Right cardiac atrium (tissue), 5 donors: Measurements from ENCODE around the gene SLIT1. TPM values are rescaled to one million over a fixed set of nuclear protein-coding genes. Genes with fewer than 3 reads are reported as not detected.

Experiments used
- ATAC-seq, 2 donors: fragments of 200-7000 bp; cut with Tn5 transposase; one replicate each; pipeline versions ENCODE4 v1.8.0 to v1.9.1; 2020; ENCODE audit warnings: moderate library complexity in 2 of 2, mild to moderate bottlenecking in 1 of 2
- DNase-seq, 3 donors: peaks; one replicate each; pipeline ENCODE4 v3.0.0-alpha.2; 2020
- H3K27ac ChIP-seq: one replicate; pipeline ENCODE4 v1.5.1; 2013; ENCODE audit warnings: mild to moderate bottlenecking, low read length, control low read depth, moderate library complexity
- H3K27me3 ChIP-seq: one replicate; pipeline ENCODE4 v1.6.1; 2013; ENCODE audit not compliant: control insufficient read depth, insufficient read depth
- H3K4me1 ChIP-seq: one replicate; pipeline ENCODE4 v1.6.1; 2013; ENCODE audit warnings: low read length; ENCODE audit not compliant: control insufficient read depth, insufficient read depth
- H3K4me3 ChIP-seq: one replicate; pipeline ENCODE4 v1.5.1; 2013; ENCODE audit warnings: low read length, control low read depth
- H3K9me3 ChIP-seq: one replicate; pipeline ENCODE4 v1.6.1; 2013; ENCODE audit warnings: low read length; ENCODE audit not compliant: control insufficient read depth
- WGBS: extraction: QIAGEN DNeasy Blood & Tissue Kit; methylation state at CpG from one replicate; pipeline ENCODE4 v1.1.7; 2013; 5-methylcytosine and 5-hydroxymethylcytosine counted together
- intact Hi-C, 4 donors: fragments of 100-400 bp; cut with DNase I; formaldehyde crosslinking; loops; one replicate each; pipeline versions ENCODE4 v1.11.0 to v1.14.0; 2022 to 2023
- polyA plus RNA-seq: library from polyadenylated mRNA; stranded (reverse); fragments of 200-250 nt; gene quantifications from one replicate; pipeline ENCODE4 v1.2.3, GENCODE V29; 2013
- total RNA-seq, 4 donors: library from RNA; stranded (reverse); fragmentation: NEBNext Ultra II Directional; extraction: Animal tissue kit (Norgen Biotek cat#: 25700); gene quantifications; one replicate each; pipeline ENCODE4 v1.2.1, GENCODE V29; 2021
- donor health status: healthy with polysubstance abuse.
- donor health status: DM: no; HTN: yes; CAD: no.
- donor health status: DM: no; HTN: no; CAD: no.
- donor health status: DM: no; HTN: yes; CAD: no; lungs with severe emphysema.
- donor health status: DM: yes; HTN: yes; CAD: no.

SLIT1 gene
- total and polyA plus RNA-seq, 5 donors = 0.11 to 0.29 (median 0.17) TPM

GRCh38 chr10:97127509-97127908 lies 58.2 kb downstream of the SLIT1 start:
- Histone ChIP-seq H3K27ac (no peak overlapping the region), H3K9me3 (no peaks in the 10 kb centered on the region), H3K4me3 (no peak overlapping the region), H3K27me3 (no peaks in the 10 kb centered on the region), H3K4me1 (no peaks in the 10 kb centered on the region)
- 76% methylated on average over 7 of the region's 7 CpGs for WGBS
- DNase-seq (no peak), ATAC-seq (no peak)
- intact Hi-C loops = no loop called here

- H3K4me1 ChIP-seq = no peaks in the 10 kb centered on the region
- ATAC-seq = no peak
- whole genome bisulfite sequencing = 76% methylated on average over 5 of the region's 5 CpGs
- no peak for DNase-seq
- no peaks in the 10 kb centered on the region for H3K27me3 ChIP-seq
- no peak overlapping the region for H3K27ac ChIP-seq
- intact Hi-C loops = no loop called here
- H3K9me3 ChIP-seq = no peaks in the 10 kb centered on the region
- H3K4me3 ChIP-seq = no peak overlapping the region
Observed at GRCh38 chr10:97124211-97124610, 61.5 kb downstream of the SLIT1 start.

GRCh38 chr10:97123765-97124164 lies 62.0 kb downstream of the SLIT1 start:
- H3K27ac ChIP-seq = no peak overlapping the region
- no peaks in the 10 kb centered on the region for H3K27me3 ChIP-seq
- ATAC-seq = no peak
- no peak overlapping the region for H3K4me3 ChIP-seq
- no peaks in the 10 kb centered on the region for H3K4me1 ChIP-seq
- no peaks in the 10 kb centered on the region for H3K9me3 ChIP-seq
- WGBS = 66% methylated on average over 5 of the region's 5 CpGs
- no peak for DNase-seq
- intact Hi-C loops = no loop called here

DNA sequence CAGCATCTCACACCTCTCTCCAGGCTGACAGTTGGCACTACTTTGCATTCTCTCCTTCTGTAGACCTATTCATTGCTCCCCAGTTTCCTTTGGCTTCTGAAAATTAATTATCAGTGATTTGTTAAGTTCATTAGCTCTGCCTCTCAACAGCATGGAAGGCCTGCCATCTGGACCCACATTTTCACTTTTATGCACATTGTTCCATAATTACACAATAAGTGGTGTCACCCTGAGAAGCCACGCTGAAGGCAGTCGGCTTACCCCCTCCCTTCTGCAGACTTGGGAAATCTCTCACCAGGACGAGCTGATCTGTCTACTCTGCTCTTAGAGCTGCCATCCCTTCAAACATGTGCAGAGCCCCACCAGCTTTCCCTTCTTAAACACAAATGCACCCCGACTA lies 64.7 kb downstream of the SLIT1 start:
- Histone ChIP-seq H3K27me3 (no peaks in the 10 kb centered on the region), H3K4me3 (no peak overlapping the region), H3K4me1 (no peaks in the 10 kb centered on the region), H3K9me3 (no peaks in the 10 kb centered on the region), H3K27ac (no peak overlapping the region)
- DNase-seq = no peak
- no peak for ATAC-seq
- WGBS = 60% methylated on average over 4 of the region's 4 CpGs
- intact Hi-C loops = no loop called here

GRCh38 chr10:97120370-97120769 lies 65.4 kb downstream of the SLIT1 start:
- intact Hi-C loops = no loop called here
- DNase-seq (no peak), ATAC-seq (no peak)
- H3K9me3 ChIP-seq = no peaks in the 10 kb centered on the region
- no peaks in the 10 kb centered on the region for H3K4me1 ChIP-seq
- 81% methylated on average over 15 of the region's 15 CpGs for WGBS
- no peak overlapping the region for H3K27ac ChIP-seq
- no peaks in the 10 kb centered on the region for H3K27me3 ChIP-seq
- H3K4me3 ChIP-seq = no peak overlapping the region

- no peaks in the 10 kb centered on the region for H3K4me1 ChIP-seq
- intact Hi-C loops = loop anchor here in 1 of 4 donors (5.0 kb wide), 1 partner anchor 47 kb away; no protein-coding TSS in a partner anchor
- H3K27me3 ChIP-seq = no peaks in the 10 kb centered on the region
- no peaks in the 10 kb centered on the region for H3K9me3 ChIP-seq
- no peak overlapping the region for H3K27ac ChIP-seq
- DNase-seq (no peak), ATAC-seq (no peak)
- 69% methylated on average over 20 of the region's 20 CpGs for WGBS
- H3K4me3 ChIP-seq = no peak overlapping the region
Observed at GRCh38 chr10:97119058-97119745, 66.6 kb downstream of the SLIT1 start.

- no peaks in the 10 kb centered on the region for H3K9me3 ChIP-seq
- no peak overlapping the region for H3K4me3 ChIP-seq
- H3K4me1 ChIP-seq = no peaks in the 10 kb centered on the region
- H3K27ac ChIP-seq = no peak overlapping the region
- 51% methylated on average over 3 of the region's 3 CpGs for WGBS
- H3K27me3 ChIP-seq = no peaks in the 10 kb centered on the region
- no peak for ATAC-seq
- intact Hi-C loops = loop anchor here in 2 of 4 donors (2.0 to 5.0 kb wide), 2 partner anchors 45 to 47 kb away; no protein-coding TSS in a partner anchor
- DNase-seq = no peak
Observed at GRCh38 chr10:97117372-97117771, 68.4 kb downstream of the SLIT1 start.

- Histone ChIP-seq H3K27ac (no peak overlapping the region), H3K27me3 (no peaks in the 10 kb centered on the region), H3K9me3 (no peaks in the 10 kb centered on the region), H3K4me1 (no peaks in the 10 kb centered on the region), H3K4me3 (no peak overlapping the region)
- no peak for DNase-seq
- WGBS = 72% methylated on average over 7 of the region's 7 CpGs
- intact Hi-C loops = loop anchor here in 2 of 4 donors (2.0 to 5.0 kb wide), 2 partner anchors 44 to 46 kb away; no protein-coding TSS in a partner anchor
- ATAC-seq = no peak
Observed at GRCh38 chr10:97116462-97117162, 69.1 kb downstream of the SLIT1 start.

DNA sequence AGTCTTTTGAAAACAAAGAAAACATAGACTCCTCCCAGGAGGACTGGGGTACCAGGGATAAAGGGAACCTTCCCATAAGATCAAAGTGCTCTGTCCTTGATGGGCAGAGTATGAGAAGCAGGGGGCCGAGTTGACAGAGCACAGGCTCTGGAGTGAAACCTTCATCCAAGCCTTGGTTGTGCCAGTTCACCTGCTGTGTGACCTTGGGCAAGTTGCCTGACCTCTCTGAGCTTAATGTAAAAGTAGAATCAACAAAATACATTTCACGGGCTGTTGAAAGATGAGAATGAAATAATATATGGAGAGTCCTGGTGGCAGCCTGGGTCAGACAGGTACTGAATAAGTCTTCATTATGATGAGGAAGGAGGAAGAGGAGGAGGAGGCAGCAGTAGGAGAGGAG lies 69.9 kb downstream of the SLIT1 start:
- H3K4me3 ChIP-seq = no peak overlapping the region
- no peaks in the 10 kb centered on the region for H3K9me3 ChIP-seq
- no peak overlapping the region for H3K27ac ChIP-seq
- ATAC-seq (no peak), DNase-seq (no peak)
- 81% methylated on average over 2 of the region's 2 CpGs for WGBS
- no peaks in the 10 kb centered on the region for H3K4me1 ChIP-seq
- no peaks in the 10 kb centered on the region for H3K27me3 ChIP-seq
- intact Hi-C loops = loop anchor here in 2 of 4 donors (2.0 to 5.0 kb wide), 2 partner anchors 44 to 45 kb away; no protein-coding TSS in a partner anchor

DNA sequence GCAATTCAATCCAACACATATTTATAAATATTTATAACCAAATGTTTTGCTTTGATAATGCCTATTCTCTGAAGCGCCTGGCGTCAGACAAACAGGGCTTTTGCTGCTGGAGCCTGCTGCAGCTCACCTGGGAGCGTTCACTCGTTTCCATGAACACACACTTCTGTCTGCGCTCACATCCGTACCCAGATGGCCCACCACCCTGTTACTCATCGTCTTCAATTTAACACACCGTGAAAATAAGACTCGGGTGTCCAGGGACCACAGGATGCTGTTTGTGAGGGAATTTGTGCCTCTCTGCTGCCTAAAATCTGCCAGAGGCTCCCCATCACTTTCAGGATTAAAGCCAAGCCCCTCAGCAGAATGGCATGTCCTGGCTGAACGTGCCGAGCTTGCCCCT lies 74.1 kb downstream of the SLIT1 start:
- H3K9me3 ChIP-seq = no peaks in the 10 kb centered on the region
- H3K4me3 ChIP-seq = no peak overlapping the region
- H3K4me1 ChIP-seq = no peaks in the 10 kb centered on the region
- DNase-seq (no peak), ATAC-seq (no peak)
- no peaks in the 10 kb centered on the region for H3K27me3 ChIP-seq
- intact Hi-C loops = no loop called here
- WGBS = 75% methylated on average over 11 of the region's 11 CpGs
- H3K27ac ChIP-seq = no peak overlapping the region

DNA sequence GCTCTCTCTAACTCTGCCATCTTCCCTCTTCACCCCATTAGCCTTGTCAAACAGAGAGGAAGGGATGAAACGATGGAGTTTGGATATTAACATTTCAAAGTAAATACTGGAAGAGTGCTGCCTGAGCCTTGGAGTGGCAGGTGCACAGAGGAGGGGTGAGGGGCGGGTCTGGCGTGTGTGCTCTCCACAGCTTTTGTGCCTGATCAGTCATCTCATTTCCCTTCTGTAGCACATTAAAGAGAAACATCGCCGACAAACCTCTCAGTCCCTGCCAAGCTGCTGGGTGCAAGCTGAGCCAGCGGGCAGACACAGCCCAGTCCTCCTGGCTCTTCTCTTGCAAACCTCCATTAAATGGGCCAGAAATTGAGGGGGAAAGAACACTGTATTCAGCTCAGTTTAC lies 76.2 kb downstream of the SLIT1 start:
- 55% methylated on average over 6 of the region's 6 CpGs for WGBS
- Histone ChIP-seq H3K4me1 (no peaks in the 10 kb centered on the region), H3K27ac (no peak overlapping the region), H3K27me3 (no peaks in the 10 kb centered on the region), H3K4me3 (no peak overlapping the region), H3K9me3 (no peaks in the 10 kb centered on the region)
- ATAC-seq (no peak), DNase-seq (no peak)
- intact Hi-C loops = no loop called here
